MCF 10A (cell line): ENCODE data around the gene SFI1. TPM values are rescaled to one million over a fixed set of nuclear protein-coding genes. Genes with fewer than 3 reads are reported as not detected.
A peak's percentile ranks its signal among the peaks of the same experiment; 100 is the strongest.

Experiments used
- BruUV-seq: library from RNA; stranded (reverse); fragments of 400-500 nt; replicated peaks from 2 replicates; lab custom pipeline; 2021; lab: Mats Ljungman, UMichigan
- CTCF ChIA-PET: fragments of 300-600 bp; sonication (Branson Sonifier 250); formaldehyde crosslinking; extraction: SDS; loops from one replicate; lab custom pipeline; 2021; ENCODE audit warnings: antibody characterized with exemption, inconsistent platforms; lab: Yijun Ruan, JAX
- POLR2A ChIA-PET: fragments of 300-600, 350-650 bp; sonication (Branson Sonifier 250); formaldehyde crosslinking; extraction: SDS; loops from one replicate; lab custom pipeline; 2020; ENCODE audit warnings: antibody characterized with exemption, inconsistent platforms; lab: Yijun Ruan, JAX
- DNase-seq: peaks from one replicate; pipeline ENCODE4 v3.0.0-alpha.2; 2018; ENCODE audit not compliant: unreplicated experiment
- H3K27ac Mint-ChIP-seq: one replicate; pipeline ENCODE4 v1.8.0; 2022; ENCODE audit warnings: mild to moderate bottlenecking, low read depth, mixed read lengths; ENCODE audit not compliant: unreplicated experiment
- H3K27me3 Mint-ChIP-seq: one replicate; pipeline ENCODE4 v1.8.0; 2022; ENCODE audit warnings: mixed read lengths; ENCODE audit not compliant: insufficient read depth, unreplicated experiment
- H3K36me3 Mint-ChIP-seq: one replicate; pipeline ENCODE4 v1.8.0; 2022; ENCODE audit warnings: mild to moderate bottlenecking, moderate library complexity, mixed read lengths; ENCODE audit not compliant: insufficient read depth, unreplicated experiment
- H3K4me1 Mint-ChIP-seq: one replicate; pipeline ENCODE4 v1.8.0; 2022; ENCODE audit warnings: mixed read lengths; ENCODE audit not compliant: insufficient read depth, unreplicated experiment
- H3K4me3 Mint-ChIP-seq: one replicate; pipeline ENCODE4 v1.8.0; 2022; ENCODE audit warnings: mild to moderate bottlenecking, moderate library complexity, mixed read lengths; ENCODE audit not compliant: unreplicated experiment
- H3K9me3 Mint-ChIP-seq: one replicate; pipeline ENCODE4 v1.8.0; 2022; ENCODE audit warnings: mixed read lengths; ENCODE audit not compliant: unreplicated experiment
- CTCF ChIP-seq: fragments of 200-600 bp; IDR thresholded peaks from one replicate; pipeline ENCODE4 v1.8.0; 2022; ENCODE audit warnings: antibody characterized with exemption, mild to moderate bottlenecking; ENCODE audit not compliant: unreplicated experiment
- intact Hi-C: fragments of 100-400 bp; cut with micrococcal nuclease; formaldehyde crosslinking; loops from 2 replicates; pipeline ENCODE4 v1.14.1; 2022
- total RNA-seq: library from RNA; stranded (reverse); gene quantifications from 2 replicates; pipeline ENCODE4 v1.2.3, GENCODE V29; 2022

Gene SFI1
- total RNA-seq, 1 experiment from 2014 or later, result 36.2 TPM

DNA sequence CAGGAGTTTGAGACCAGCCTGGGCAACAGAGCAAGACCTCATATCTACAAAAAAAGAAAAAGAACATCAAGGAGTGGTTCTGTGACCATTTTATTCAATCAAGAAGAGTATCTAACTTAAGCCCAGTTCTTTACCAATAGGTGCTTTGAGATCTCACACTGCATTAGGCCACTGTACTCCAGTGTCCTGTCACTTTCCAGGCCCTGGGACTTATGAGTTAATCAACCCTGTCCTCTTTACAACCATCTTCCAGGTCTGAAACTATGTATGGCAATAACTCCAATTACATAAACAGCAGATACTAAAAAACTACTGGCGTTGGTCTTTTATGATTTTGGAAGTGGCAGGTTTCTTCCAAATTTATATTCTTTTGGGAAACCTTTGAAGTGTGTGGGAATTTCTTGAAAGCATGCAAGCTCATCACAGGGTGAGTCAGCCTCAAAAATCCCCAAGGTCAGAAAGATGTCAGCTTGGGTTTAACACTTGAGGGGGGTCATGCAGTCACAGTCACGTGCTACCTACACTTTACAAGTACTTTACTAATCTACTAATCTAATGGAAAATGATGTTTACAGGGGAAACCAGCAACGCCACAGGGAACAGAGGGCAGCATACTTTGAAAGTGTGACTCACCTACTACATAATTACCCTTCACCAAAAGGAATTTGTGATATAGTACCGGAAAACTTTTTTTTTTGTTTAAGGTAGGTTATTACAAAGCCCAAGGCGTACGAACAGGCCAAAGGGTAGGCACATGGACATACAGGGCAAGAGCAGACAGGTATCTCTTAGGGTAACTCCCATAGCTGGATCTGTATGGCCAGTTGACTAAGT is 150.1 kb downstream of the SFI1 start:
- intact Hi-C loops, result no loop called here
- Mint-ChIP-seq H3K9me3 (no peaks in the 10 kb centered on the region), H3K36me3 (peaks cover 84% of the 10 kb centered on the region), H3K4me1 (peaks cover 15% of the 10 kb centered on the region), H3K27me3 (no peaks in the 10 kb centered on the region), H3K27ac (peak overlapping the region; percentile 91), H3K4me3 (peak overlapping the region; percentile 38)
- POLR2A ChIA-PET, result interaction anchor here (0.6 to 3.2 kb wide), 19 partner anchors 9 to 448 kb away, joined by 3 to 107 read pairs (median 5); partner anchors contain the start of genes PISD and PRR14L
- CTCF ChIA-PET, result interaction anchor here (0.7 to 1.1 kb wide), 2 partner anchors 12 to 135 kb away, joined by 3 read pairs; no protein-coding TSS in a partner anchor
- TF ChIP-seq CTCF, result no peak
- DNase-seq, result peak; percentile 87
- TSS peak; percentile 26 for BruUV-seq

- H3K4me3 Mint-ChIP-seq, result peak overlapping the region; percentile 33
- H3K27me3 Mint-ChIP-seq, result no peaks in the 10 kb centered on the region
- intact Hi-C loops, result no loop called here
- H3K4me1 Mint-ChIP-seq, result peaks cover 15% of the 10 kb centered on the region
- ChIA-PET CTCF (interaction anchor here (1.0 to 1.3 kb wide), 2 partner anchors 14 kb away, joined by 3 to 4 read pairs; no protein-coding TSS in a partner anchor), POLR2A (interaction anchor here (0.6 to 3.2 kb wide), 16 partner anchors 8 to 447 kb away, joined by 3 to 107 read pairs (median 5); partner anchors contain the start of genes PISD and PRR14L)
- BruUV-seq, result TSS peak; percentile 70
- no peak for DNase-seq
- H3K9me3 Mint-ChIP-seq, result no peaks in the 10 kb centered on the region
- peak overlapping the region; percentile 91 for H3K27ac Mint-ChIP-seq
- H3K36me3 Mint-ChIP-seq, result peaks cover 78% of the 10 kb centered on the region
- TF ChIP-seq CTCF, result no peak
Observed at GRCh38 chr22:31647066-31647465, 150.7 kb downstream of the SFI1 start.

GRCh38 chr22:31647523-31648320 is 151.4 kb downstream of the SFI1 start:
- Mint-ChIP-seq H3K27me3 (no peaks in the 10 kb centered on the region), H3K36me3 (peaks cover 73% of the 10 kb centered on the region), H3K4me3 (peak overlapping the region; percentile 33), H3K27ac (peak overlapping the region; percentile 91), H3K9me3 (no peaks in the 10 kb centered on the region), H3K4me1 (peaks cover 15% of the 10 kb centered on the region)
- BruUV-seq, result no TSS peak
- DNase-seq, result peak; percentile 38
- intact Hi-C loops, result no loop called here
- ChIA-PET CTCF (interaction anchor here (0.7 to 1.3 kb wide), 3 partner anchors 12 to 15 kb away, joined by 3 to 4 read pairs (median 3); no protein-coding TSS in a partner anchor), POLR2A (interaction anchor here (0.6 to 3.2 kb wide), 12 partner anchors 8 to 1030 kb away, joined by 3 to 107 read pairs (median 5); partner anchors contain the start of gene PISD)
- TF ChIP-seq CTCF, result no peak
